Measurements from ENCODE around the gene ADGRV1. TPM values are rescaled to one million over a fixed set of nuclear protein-coding genes. Genes with fewer than 3 reads are reported as not detected.

Gene ADGRV1
- total RNA-seq, 4 donors from 2014 or later: 1.9 to 11.3 TPM; not detected in 2

GRCh38 chr5:90830058-90830457, 271.5 kb downstream of the ADGRV1 start:
- H3K27ac ChIP-seq: no peak overlapping the region
- DNase-seq: no peak
- H3K4me1 ChIP-seq: no peaks in the 10 kb centered on the region
- no peaks in the 10 kb centered on the region for H3K27me3 ChIP-seq
- H3K9me3 ChIP-seq: no peaks in the 10 kb centered on the region
- H3K4me3 ChIP-seq: no peak overlapping the region
- no peaks in the 10 kb centered on the region for H3K36me3 ChIP-seq
- intact Hi-C loops (cut with DNase I; ENCODE audit: low total_unique reads): no loop called here
- TF ChIP-seq POLR2A (IDR thresholded peaks at IDR 0.05) (no peak), CTCF (IDR thresholded peaks at IDR 0.05) (no peak)

GRCh38 chr5:90833753-90834152, 275.2 kb downstream of the ADGRV1 start:
- TF ChIP-seq POLR2A (IDR thresholded peaks at IDR 0.05) (no peak), CTCF (IDR thresholded peaks at IDR 0.05) (no peak)
- H3K4me1 ChIP-seq: no peaks in the 10 kb centered on the region
- DNase-seq: no peak
- H3K27me3 ChIP-seq: no peaks in the 10 kb centered on the region
- no peaks in the 10 kb centered on the region for H3K9me3 ChIP-seq
- H3K36me3 ChIP-seq: no peaks in the 10 kb centered on the region
- intact Hi-C loops (cut with DNase I; ENCODE audit: low total_unique reads): no loop called here
- no peak overlapping the region for H3K4me3 ChIP-seq
- no peak overlapping the region for H3K27ac ChIP-seq

- Histone ChIP-seq H3K4me1 (no peaks in the 10 kb centered on the region), H3K4me3 (no peak overlapping the region), H3K9me3 (no peaks in the 10 kb centered on the region), H3K36me3 (no peaks in the 10 kb centered on the region), H3K27me3 (no peaks in the 10 kb centered on the region), H3K27ac (no peak overlapping the region)
- intact Hi-C loops (cut with DNase I; ENCODE audit: low total_unique reads): no loop called here
- TF ChIP-seq POLR2A (IDR thresholded peaks at IDR 0.05) (no peak), CTCF (IDR thresholded peaks at IDR 0.05) (no peak)
- DNase-seq: no peak
Measured at GRCh38 chr5:90834711-90835110, 276.1 kb downstream of the ADGRV1 start.

- no peaks in the 10 kb centered on the region for H3K36me3 ChIP-seq
- H3K4me3 ChIP-seq: no peak overlapping the region
- TF ChIP-seq POLR2A (IDR thresholded peaks at IDR 0.05): no peak
- TF ChIP-seq CTCF (IDR thresholded peaks at IDR 0.05): no peak
- H3K27ac ChIP-seq: no peak overlapping the region
- H3K9me3 ChIP-seq: no peaks in the 10 kb centered on the region
- H3K27me3 ChIP-seq: no peaks in the 10 kb centered on the region
- H3K4me1 ChIP-seq: no peaks in the 10 kb centered on the region
- DNase-seq: no peak
- intact Hi-C loops (cut with DNase I; ENCODE audit: low total_unique reads): no loop called here
Measured at GRCh38 chr5:90843443-90843842, 284.8 kb downstream of the ADGRV1 start.

GRCh38 chr5:90844931-90845330, 286.3 kb downstream of the ADGRV1 start:
- Histone ChIP-seq H3K36me3 (no peaks in the 10 kb centered on the region), H3K4me3 (no peak overlapping the region), H3K9me3 (no peaks in the 10 kb centered on the region), H3K4me1 (no peaks in the 10 kb centered on the region), H3K27me3 (no peaks in the 10 kb centered on the region), H3K27ac (no peak overlapping the region)
- TF ChIP-seq POLR2A (IDR thresholded peaks at IDR 0.05): no peak
- TF ChIP-seq CTCF (IDR thresholded peaks at IDR 0.05): no peak
- intact Hi-C loops (cut with DNase I; ENCODE audit: low total_unique reads): no loop called here
- no peak for DNase-seq
